Glutamatergic neuron (in vitro differentiated cells): ENCODE measurements around the gene CTDSPL. TPM values are rescaled to one million over a fixed set of nuclear protein-coding genes. Genes with fewer than 3 reads are reported as not detected.

ENCODE experiments used
- DNase-seq: peaks from one replicate; pipeline ENCODE4 v3.0.0; 2022
- H3K27ac Mint-ChIP-seq: one replicate; pipeline ENCODE4 v1.8.0; 2020; ENCODE audit warnings: mild to moderate bottlenecking, mixed read lengths, inconsistent platforms; ENCODE audit not compliant: unreplicated experiment
- H3K27me3 Mint-ChIP-seq: one replicate; pipeline ENCODE4 v1.8.0; 2020; ENCODE audit warnings: mild to moderate bottlenecking, moderate library complexity, mixed read lengths, inconsistent platforms; ENCODE audit not compliant: unreplicated experiment
- H3K36me3 Mint-ChIP-seq: one replicate; pipeline ENCODE4 v1.8.0; 2020; ENCODE audit warnings: mild to moderate bottlenecking, mixed read lengths, inconsistent platforms; ENCODE audit not compliant: unreplicated experiment
- H3K4me1 Mint-ChIP-seq: one replicate; pipeline ENCODE4 v1.8.0; 2020; ENCODE audit warnings: mild to moderate bottlenecking, low read depth, mixed read lengths, inconsistent platforms; ENCODE audit not compliant: unreplicated experiment
- H3K4me3 Mint-ChIP-seq: one replicate; pipeline ENCODE4 v1.8.0; 2020; ENCODE audit warnings: mild to moderate bottlenecking, mixed read lengths, inconsistent platforms; ENCODE audit not compliant: unreplicated experiment
- H3K9me3 Mint-ChIP-seq: one replicate; pipeline ENCODE4 v1.8.0; 2020; ENCODE audit warnings: mild to moderate bottlenecking, moderate library complexity, mixed read lengths, inconsistent platforms; ENCODE audit not compliant: unreplicated experiment
- CTCF ChIP-seq: fragments of 200-600 bp; sonication (generic); IDR thresholded peaks from one replicate; pipeline ENCODE4 v1.5.0; 2021; ENCODE audit not compliant: partially characterized antibody, unreplicated experiment
- total RNA-seq: library from RNA; stranded (reverse); fragmentation: NEBNext Ultra II Directional; extraction: Animal tissue kit (Norgen Biotek cat#: 25700); gene quantifications from one replicate; pipeline ENCODE4 v1.2.1, GENCODE V29; 2021; ENCODE audit not compliant: unreplicated experiment

The CTDSPL gene
- total RNA-seq, 1 donor from 2014 or later: 6.6 TPM

- DNase-seq: no peak
- H3K4me1 Mint-ChIP-seq: peaks cover 4% of the 10 kb centered on the region
- peaks cover 3% of the 10 kb centered on the region for H3K9me3 Mint-ChIP-seq
Measured at GRCh38 chr3:37995652-37996641, 134.3 kb downstream of the CTDSPL start.

GRCh38 chr3:37996785-37997301, 135.2 kb downstream of the CTDSPL start:
- Mint-ChIP-seq H3K36me3 (no peaks in the 10 kb centered on the region), H3K9me3 (peaks cover 3% of the 10 kb centered on the region), H3K4me1 (peaks cover 4% of the 10 kb centered on the region), H3K27ac (no peak overlapping the region), H3K4me3 (no peak overlapping the region), H3K27me3 (peaks cover 4% of the 10 kb centered on the region)
- DNase-seq: peak; percentile 88
- TF ChIP-seq CTCF: peak; percentile 94

More at GRCh38 chr3:37995652-37996641, 134.3 kb downstream of the CTDSPL start:
- Mint-ChIP-seq H3K36me3 (no peaks in the 10 kb centered on the region), H3K27me3 (peaks cover 4% of the 10 kb centered on the region), H3K27ac (no peak overlapping the region), H3K4me3 (no peak overlapping the region)
- no peak for TF ChIP-seq CTCF

- no peaks in the 10 kb centered on the region for H3K36me3 Mint-ChIP-seq
- H3K4me3 Mint-ChIP-seq: no peak overlapping the region
- peaks cover 4% of the 10 kb centered on the region for H3K4me1 Mint-ChIP-seq
- H3K27me3 Mint-ChIP-seq: peaks cover 4% of the 10 kb centered on the region
- no peak for DNase-seq
- no peak for TF ChIP-seq CTCF
- peaks cover 3% of the 10 kb centered on the region for H3K9me3 Mint-ChIP-seq
- no peak overlapping the region for H3K27ac Mint-ChIP-seq
Measured at GRCh38 chr3:37997342-37997741, 135.7 kb downstream of the CTDSPL start.

- Mint-ChIP-seq H3K36me3 (no peaks in the 10 kb centered on the region), H3K4me3 (no peak overlapping the region), H3K4me1 (peaks cover 4% of the 10 kb centered on the region), H3K9me3 (peaks cover 3% of the 10 kb centered on the region), H3K27ac (no peak overlapping the region), H3K27me3 (peaks cover 4% of the 10 kb centered on the region)
- no peak for DNase-seq
- no peak for TF ChIP-seq CTCF
Measured at GRCh38 chr3:37997791-37998370, 136.2 kb downstream of the CTDSPL start.
